ENCODE measurements around the gene UBAC2. TPM values are rescaled to one million over a fixed set of nuclear protein-coding genes. Genes with fewer than 3 reads are reported as not detected.

UBAC2 gene
- total and polyA plus RNA-seq, 10 donors = 49.3 to 82.1 (median 66.2) TPM

DNA sequence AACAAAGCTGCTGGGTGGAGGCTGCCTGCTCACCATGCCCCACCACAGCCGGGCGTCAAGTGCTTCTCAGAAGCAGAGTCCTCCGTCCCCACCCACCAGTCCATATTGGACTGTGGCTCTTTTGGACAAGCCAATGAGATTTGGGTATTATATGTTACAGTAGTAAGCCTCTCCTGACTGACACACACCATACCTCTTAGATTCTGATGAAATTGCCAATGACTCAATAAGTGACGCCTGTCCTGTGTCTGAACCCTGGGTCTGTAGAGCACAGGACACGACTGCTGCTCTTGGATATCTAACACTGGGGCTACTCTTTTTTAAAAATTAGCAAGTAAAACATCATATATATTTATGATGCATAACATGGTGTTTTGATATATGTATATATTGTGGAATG lies 44.8 kb upstream of the UBAC2 start:
- Histone ChIP-seq H3K4me1 (no peaks in the 10 kb centered on the region), H3K27me3 (replicated peaks in 1 of 7) (peaks cover 0 to 62% (median 0%) of the 10 kb centered on the region in 7 donors), H3K4me3 (no peak overlapping the region), H3K36me3 (no peaks in the 10 kb centered on the region), H3K27ac (no peak overlapping the region), H3K9me3 (no peaks in the 10 kb centered on the region)
- intact Hi-C loops (cut with DNase I; ENCODE audit: low total_unique reads) = no loop called here
- no peak for DNase-seq
- TF ChIP-seq POLR2A (IDR thresholded peaks at IDR 0.05) (no peak), POLR2AphosphoS5 (IDR thresholded peaks at IDR 0.05) (no peak)
- TF ChIP-seq, protein P1, sequence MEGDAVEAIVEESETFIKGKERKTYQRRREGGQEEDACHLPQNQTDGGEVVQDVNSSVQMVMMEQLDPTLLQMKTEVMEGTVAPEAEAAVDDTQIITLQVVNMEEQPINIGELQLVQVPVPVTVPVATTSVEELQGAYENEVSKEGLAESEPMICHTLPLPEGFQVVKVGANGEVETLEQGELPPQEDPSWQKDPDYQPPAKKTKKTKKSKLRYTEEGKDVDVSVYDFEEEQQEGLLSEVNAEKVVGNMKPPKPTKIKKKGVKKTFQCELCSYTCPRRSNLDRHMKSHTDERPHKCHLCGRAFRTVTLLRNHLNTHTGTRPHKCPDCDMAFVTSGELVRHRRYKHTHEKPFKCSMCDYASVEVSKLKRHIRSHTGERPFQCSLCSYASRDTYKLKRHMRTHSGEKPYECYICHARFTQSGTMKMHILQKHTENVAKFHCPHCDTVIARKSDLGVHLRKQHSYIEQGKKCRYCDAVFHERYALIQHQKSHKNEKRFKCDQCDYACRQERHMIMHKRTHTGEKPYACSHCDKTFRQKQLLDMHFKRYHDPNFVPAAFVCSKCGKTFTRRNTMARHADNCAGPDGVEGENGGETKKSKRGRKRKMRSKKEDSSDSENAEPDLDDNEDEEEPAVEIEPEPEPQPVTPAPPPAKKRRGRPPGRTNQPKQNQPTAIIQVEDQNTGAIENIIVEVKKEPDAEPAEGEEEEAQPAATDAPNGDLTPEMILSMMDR (IDR thresholded peaks at IDR 0.05 in 8 of 11, conservative IDR thresholded peaks at IDR 0.05 in 3 of 11) = no peak
- 88 to 97% (median 89%) methylated on average over 4 to 5 of the region's 5 CpGs for WGBS, 5 donors

DNA sequence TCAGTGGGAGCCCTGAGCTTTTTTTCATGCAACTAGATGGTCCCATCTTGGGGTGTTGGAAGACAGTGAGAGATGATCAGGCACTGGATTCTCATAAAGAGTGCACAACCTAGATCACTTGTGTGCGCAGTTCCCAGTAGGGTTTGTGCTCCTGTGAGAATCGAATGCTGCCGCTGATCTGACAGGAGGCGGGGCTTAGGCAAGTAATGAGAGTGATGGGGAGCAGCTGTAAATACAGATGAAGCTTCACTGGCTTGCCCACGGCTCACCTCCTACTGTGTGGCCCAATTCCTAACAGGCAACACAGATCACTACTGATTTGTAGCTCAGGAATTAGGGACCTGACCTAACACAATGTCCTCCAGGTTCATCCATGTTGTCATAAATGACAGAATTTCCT lies 43.6 kb upstream of the UBAC2 start:
- Histone ChIP-seq H3K36me3 (no peaks in the 10 kb centered on the region), H3K4me3 (no peak overlapping the region), H3K4me1 (no peaks in the 10 kb centered on the region), H3K27me3 (replicated peaks in 1 of 7) (peaks cover 0 to 57% (median 0%) of the 10 kb centered on the region in 7 donors), H3K27ac (no peak overlapping the region), H3K9me3 (no peaks in the 10 kb centered on the region)
- intact Hi-C loops (cut with DNase I; ENCODE audit: low total_unique reads) = no loop called here
- TF ChIP-seq POLR2AphosphoS5 (IDR thresholded peaks at IDR 0.05) (no peak), POLR2A (IDR thresholded peaks at IDR 0.05) (no peak)
- TF ChIP-seq, protein P1 (IDR thresholded peaks at IDR 0.05 in 8 of 11, conservative IDR thresholded peaks at IDR 0.05 in 3 of 11) = no peak
- DNase-seq = no peak
- 71 to 82% (median 76%) methylated on average over 5 of the region's 5 CpGs for WGBS, 5 donors

DNA sequence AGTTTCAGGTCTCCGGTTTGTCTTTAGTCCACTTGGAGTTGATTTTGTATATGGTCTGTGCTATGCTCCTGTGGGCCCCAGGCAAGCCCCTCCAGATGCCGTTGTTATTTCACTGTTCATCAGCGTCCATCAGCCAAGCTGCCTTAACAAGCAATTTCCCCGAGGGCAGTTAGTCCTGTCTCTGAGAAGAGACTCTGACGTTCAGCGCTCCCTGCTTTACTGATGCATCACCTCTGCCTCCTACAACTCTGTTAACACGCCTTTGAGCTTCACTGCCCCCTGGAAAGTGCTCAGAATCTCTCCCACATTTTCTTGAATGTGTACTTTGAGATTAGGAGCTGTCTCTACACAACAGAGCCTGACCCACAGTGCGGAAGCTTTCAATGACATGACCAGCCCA lies 41.8 kb upstream of the UBAC2 start:
- H3K9me3 ChIP-seq = no peaks in the 10 kb centered on the region
- intact Hi-C loops (cut with DNase I; ENCODE audit: low total_unique reads) = no loop called here
- no peak overlapping the region for H3K4me3 ChIP-seq
- H3K27me3 ChIP-seq (replicated peaks in 1 of 7) = peaks cover 0 to 50% (median 0%) of the 10 kb centered on the region in 7 donors
- TF ChIP-seq POLR2A (IDR thresholded peaks at IDR 0.05) (no peak), POLR2AphosphoS5 (IDR thresholded peaks at IDR 0.05) (no peak)
- TF ChIP-seq, protein P1 (IDR thresholded peaks at IDR 0.05 in 8 of 11, conservative IDR thresholded peaks at IDR 0.05 in 3 of 11) = no peak
- H3K4me1 ChIP-seq = no peaks in the 10 kb centered on the region
- 66 to 82% (median 76%) methylated on average over 8 of the region's 8 CpGs for WGBS, 5 donors
- no peaks in the 10 kb centered on the region for H3K36me3 ChIP-seq
- H3K27ac ChIP-seq = no peak overlapping the region
- DNase-seq = no peak

GRCh38 chr13:99159331-99160061 lies 41.2 kb upstream of the UBAC2 start:
- no peak overlapping the region for H3K27ac ChIP-seq
- TF ChIP-seq POLR2A (IDR thresholded peaks at IDR 0.05) = no peak
- no peak for TF ChIP-seq POLR2AphosphoS5 (IDR thresholded peaks at IDR 0.05)
- TF ChIP-seq, protein P1 (IDR thresholded peaks at IDR 0.05 in 8 of 11, conservative IDR thresholded peaks at IDR 0.05 in 3 of 11) = no peak
- peaks cover 0 to 45% (median 0%) of the 10 kb centered on the region in 7 donors for H3K27me3 ChIP-seq (replicated peaks in 1 of 7)
- intact Hi-C loops (cut with DNase I; ENCODE audit: low total_unique reads) = no loop called here
- no peak overlapping the region for H3K4me3 ChIP-seq
- no peaks in the 10 kb centered on the region for H3K4me1 ChIP-seq
- 81 to 89% (median 83%) methylated on average over 8 of the region's 8 CpGs for WGBS, 5 donors
- no peak for DNase-seq
- H3K36me3 ChIP-seq = no peaks in the 10 kb centered on the region
- H3K9me3 ChIP-seq = no peaks in the 10 kb centered on the region

All from spleen (tissue), 11 donors.